B cell (primary cell): Measurements from ENCODE around the gene ABCA7. TPM values are rescaled to one million over a fixed set of nuclear protein-coding genes. Genes with fewer than 3 reads are reported as not detected.
A peak's percentile ranks its signal among the peaks of the same experiment; 100 is the strongest.

Source experiments
- ATAC-seq: fragments of 200-7000 bp; cut with Tn5 transposase; one replicate; pipeline ENCODE4 v1.10.0; 2021; ENCODE audit warnings: low read depth, mild to moderate bottlenecking, moderate number of reproducible peaks, moderate library complexity
- CTCF ChIA-PET: fragments of 350-600 bp; sonication (Branson Sonifier 250); formaldehyde crosslinking; loops from one replicate; lab custom pipeline; 2021; ENCODE audit warnings: antibody characterized with exemption, inconsistent platforms; lab: Charles Lee
- POLR2A ChIA-PET: fragments of 350-600 bp; sonication (Branson Sonifier 250); formaldehyde crosslinking; loops from one replicate; lab custom pipeline; 2021; ENCODE audit warnings: antibody characterized with exemption; lab: Charles Lee
- DNase-seq: peaks from one replicate; pipeline ENCODE4 v3.0.0; 2013
- H2AFZ ChIP-seq: 2 replicates; pipeline ENCODE4 v1.6.1; 2012; ENCODE audit warnings: mild to moderate bottlenecking, low read depth, low read length; ENCODE audit not compliant: insufficient read depth, poor library complexity, severe bottlenecking
- H3K27ac ChIP-seq, 2 donors: 1 replicate in 1 of 2; 2 replicates in 1 of 2; pipeline ENCODE4 v1.5.1; 2012 to 2013; ENCODE audit warnings: low read length in 2 of 2, mild to moderate bottlenecking in 2 of 2, moderate library complexity in 1 of 2
- H3K27me3 ChIP-seq, 4 experiments: fragments of 200-600 bp in 1 of 4; sonication (generic) in 1 of 4; replicated peaks in 1 of 4; 1 replicate in 2 of 4; 2 replicates in 2 of 4; pipeline versions ENCODE4 v1.6.1 to v1.7.0; 2013 to 2016; ENCODE audit warnings: low read length in 3 of 4, mild to moderate bottlenecking in 2 of 4, mixed read lengths in 1 of 4, moderate library complexity in 1 of 4; ENCODE audit not compliant: insufficient read depth in 4 of 4, control insufficient read depth in 3 of 4; ENCODE audit errors: control extremely low read depth in 1 of 4
- H3K36me3 ChIP-seq, 2 experiments: replicated peaks in 1 of 2; 1 replicate in 1 of 2; 2 replicates in 1 of 2; pipeline versions ENCODE4 v1.6.1 to v1.7.1; 2013; ENCODE audit warnings: low read length in 1 of 2; ENCODE audit not compliant: insufficient read depth in 2 of 2, control insufficient read depth in 1 of 2; ENCODE audit errors: control extremely low read depth in 1 of 2, extremely low read depth in 1 of 2
- H3K4me1 ChIP-seq, 2 donors: fragments of 200-600 bp in 1 of 2; sonication (generic) in 1 of 2; 1 replicate in 1 of 2; 2 replicates in 1 of 2; pipeline versions ENCODE4 v1.5.1 to v1.6.1; 2013 to 2017; ENCODE audit warnings: low read length in 2 of 2; ENCODE audit not compliant: control insufficient read depth in 2 of 2, insufficient read depth in 2 of 2
- H3K4me2 ChIP-seq: replicated peaks from 2 replicates; pipeline ENCODE3; 2012; ENCODE audit warnings: mild to moderate bottlenecking, low read depth, low read length; ENCODE audit not compliant: poor library complexity, severe bottlenecking
- H3K4me3 ChIP-seq, 5 experiments: fragments of 200-600 bp in 1 of 5; sonication (generic) in 1 of 5; 1 replicate in 3 of 5; 2 replicates in 2 of 5; pipeline versions ENCODE4 v1.5.1 to v1.7.0; 2011 to 2016; ENCODE audit warnings: low read length in 4 of 5, mild to moderate bottlenecking in 4 of 5, low read depth in 2 of 5, control low read depth in 1 of 5, moderate library complexity in 1 of 5; ENCODE audit not compliant: insufficient read depth in 1 of 5; ENCODE audit errors: control extremely low read depth in 1 of 5, extremely low read depth in 1 of 5
- H3K79me2 ChIP-seq: fragments of 200-600 bp; sonication (generic); one replicate; pipeline ENCODE4 v1.6.0; 2016; ENCODE audit warnings: low read length; ENCODE audit not compliant: control insufficient read depth, insufficient read depth
- H3K9ac ChIP-seq: fragments of 200-600 bp; sonication (generic); 2 replicates; pipeline ENCODE4 v1.6.1; 2017; ENCODE audit warnings: mild to moderate bottlenecking, low read length, moderate library complexity
- H3K9me3 ChIP-seq, 3 donors: one replicate each; pipeline versions ENCODE4 v1.6.1 to v1.7.1; 2013; ENCODE audit warnings: low read length in 2 of 3; ENCODE audit not compliant: control insufficient read depth in 2 of 3, insufficient read depth in 1 of 3; ENCODE audit errors: control extremely low read depth in 1 of 3
- H4K20me1 ChIP-seq: 2 replicates; pipeline ENCODE4 v1.6.0; 2012; ENCODE audit warnings: mild to moderate bottlenecking, low read length; ENCODE audit not compliant: insufficient read depth, control insufficient read depth, poor library complexity, severe bottlenecking
- H3K27ac Mint-ChIP-seq: one replicate; pipeline ENCODE4 v1.8.0; 2021; ENCODE audit warnings: mixed read lengths
- H3K27me3 Mint-ChIP-seq: one replicate; pipeline ENCODE4 v1.8.0; 2021; ENCODE audit warnings: mixed read lengths
- H3K4me1 Mint-ChIP-seq: one replicate; pipeline ENCODE4 v1.8.0; 2021; ENCODE audit warnings: mixed read lengths
- H3K4me3 Mint-ChIP-seq: one replicate; pipeline ENCODE4 v1.8.0; 2021; ENCODE audit warnings: mixed read lengths
- H3K9me3 Mint-ChIP-seq: one replicate; pipeline ENCODE4 v1.8.0; 2022; ENCODE audit warnings: mixed read lengths; ENCODE audit not compliant: insufficient read depth
- CTCF ChIP-seq: fragments of 200-600 bp; IDR thresholded peaks from one replicate; pipeline ENCODE4 v1.8.0; 2022; ENCODE audit warnings: antibody characterized with exemption, mild to moderate bottlenecking
- EZH2 ChIP-seq: IDR thresholded peaks from 2 replicates; pipeline ENCODE4 v1.6.1; 2012; ENCODE audit warnings: borderline replicate concordance, low read depth, mild to moderate bottlenecking, moderate library complexity, low read length; ENCODE audit not compliant: insufficient read depth, poor library complexity, severe bottlenecking
- WGBS: methylation state at CpG from one replicate; pipeline ENCODE4 v1.1.5; 2013; ENCODE audit warnings: missing lambda C conversion rate; ENCODE audit not compliant: insufficient coverage; 5-methylcytosine and 5-hydroxymethylcytosine counted together
- intact Hi-C: fragments of 100-400 bp; cut with micrococcal nuclease; formaldehyde crosslinking; loops from one replicate; pipeline ENCODE4 v1.10.0; 2022
- polyA plus RNA-seq: library from polyadenylated mRNA; depleted of rRNA; stranded (reverse); fragments of >200 nt; gene quantifications from 2 replicates; pipeline ENCODE4 v1.2.3, GENCODE V29; 2012
- total RNA-seq, 2 donors: library from RNA; stranded (reverse); fragments of 120-200 nt in 1 of 2; gene quantifications; 1 replicate in 1 of 2; 2 replicates in 1 of 2; pipeline versions ENCODE4 v1.2.3 to v1.2.4, GENCODE V29; 2013 to 2022

The ABCA7 gene
- total and polyA plus RNA-seq, 2 donors (not counting 1 experiment from before 2014, with no cell fraction given) = 192 to 281 TPM

GRCh38 chr19:1090731-1091543 is 51.0 kb downstream of the ABCA7 start:
- no peak overlapping the region for H3K27ac ChIP-seq
- H3K27me3 ChIP-seq = no peaks in the 10 kb centered on the region
- no peak overlapping the region for H3K9ac ChIP-seq
- Mint-ChIP-seq H3K4me1 (peaks cover 43% of the 10 kb centered on the region), H3K4me3 (no peak overlapping the region), H3K27ac (peak overlapping the region; percentile 32), H3K27me3 (no peaks in the 10 kb centered on the region), H3K9me3 (no peaks in the 10 kb centered on the region)
- CTCF ChIA-PET = interaction anchor here (1.9 kb wide), 1 partner anchor 33 kb away, joined by 10 read pairs; no protein-coding TSS in a partner anchor
- H3K36me3 ChIP-seq = peaks cover 0 to 52% of the 10 kb centered on the region in 2 experiments
- WGBS = 95% methylated on average over 38 of the region's 38 CpGs
- ATAC-seq (no peak), DNase-seq (no peak)
- TF ChIP-seq EZH2 (no peak), CTCF (no peak)
- POLR2A ChIA-PET = interaction anchor here (0.7 to 5.5 kb wide), 7 partner anchors 9 to 162 kb away, joined by 4 to 65 read pairs (median 8); partner anchors contain the start of genes ABCA7 and GPX4
- H2AFZ ChIP-seq = no peak overlapping the region
- H3K4me2 ChIP-seq = no peak overlapping the region
- H3K79me2 ChIP-seq = peaks cover 52% of the 10 kb centered on the region
- intact Hi-C loops = no loop called here
- no peaks in the 10 kb centered on the region for H3K9me3 ChIP-seq
- H3K4me1 ChIP-seq = peaks cover 44 to 53% of the 10 kb centered on the region in 2 donors
- peaks cover 82% of the 10 kb centered on the region for H4K20me1 ChIP-seq
- no peak overlapping the region for H3K4me3 ChIP-seq
